NCI-H510A treated with DMSO at 0.1 percent for 48 hours (cell line): Measurements from ENCODE around the gene MSH2.

ENCODE experiments used
- DNase-seq: peaks from one replicate; lab custom pipeline; 2025; lab: John Stamatoyannopoulos, UW

The MSH2 gene

GRCh38 chr2:47508641-47509040 is 105.7 kb downstream of the MSH2 start:
- no peak for DNase-seq

GRCh38 chr2:47509250-47509649 is 106.3 kb downstream of the MSH2 start:
- DNase-seq = no peak

DNA sequence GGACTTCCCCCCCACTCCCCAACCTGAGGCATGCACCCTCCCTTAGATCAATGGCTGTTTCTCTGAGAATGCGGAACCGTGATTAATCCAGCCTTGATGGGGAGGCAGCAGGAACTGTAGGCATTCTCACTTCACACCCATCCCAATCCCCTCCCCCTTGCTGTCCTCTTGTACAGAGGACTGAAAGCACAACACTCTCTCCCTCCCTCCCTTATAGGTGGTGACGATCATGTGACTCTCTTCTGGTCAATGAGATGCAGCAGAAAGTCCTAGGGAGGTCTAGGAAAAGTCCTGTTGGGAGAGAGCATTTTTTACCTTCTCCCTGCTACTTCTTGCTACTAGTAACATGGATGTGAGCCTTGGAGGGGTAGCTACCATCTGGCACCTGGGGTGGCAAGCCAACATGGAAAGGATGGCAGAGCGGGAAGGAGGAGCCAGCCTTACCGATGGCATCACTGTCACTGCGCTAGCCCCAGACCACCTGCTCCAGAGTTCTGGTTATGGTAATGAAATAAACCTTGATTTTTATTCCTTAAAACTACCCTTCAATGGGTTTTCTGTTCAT is 106.9 kb downstream of the MSH2 start:
- no peak for DNase-seq

- DNase-seq = no peak
Measured at GRCh38 chr2:47510745-47511144, 107.8 kb downstream of the MSH2 start.

- peak; percentile 23 for DNase-seq
Measured at GRCh38 chr2:47512581-47513083, 109.7 kb downstream of the MSH2 start.

DNA sequence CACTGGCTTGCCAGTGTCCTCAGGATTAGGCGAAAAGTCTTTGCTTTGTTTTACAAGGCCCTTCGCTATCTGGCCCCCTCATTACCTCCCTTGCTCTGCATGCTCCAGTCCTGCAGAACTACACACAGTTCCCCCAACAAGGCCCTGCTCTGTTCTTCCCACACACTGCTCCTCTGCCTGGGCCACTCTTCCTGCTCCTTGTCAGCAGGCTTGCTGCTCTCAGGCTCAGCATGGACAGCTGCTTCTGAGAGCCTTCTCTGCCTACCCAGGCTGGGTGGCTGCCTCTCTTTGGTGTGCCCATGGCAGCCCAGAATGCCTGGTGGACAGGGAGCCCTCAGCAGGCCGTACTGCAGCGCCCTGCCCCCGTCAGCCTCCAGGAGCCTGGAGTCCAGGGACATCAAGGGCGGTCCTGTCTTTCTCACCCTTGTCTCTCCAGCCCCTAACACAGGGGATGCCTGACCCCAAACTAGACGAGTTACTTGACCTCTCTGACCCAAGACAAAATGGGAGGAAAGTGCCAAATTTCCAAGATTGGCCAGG is 111.1 kb downstream of the MSH2 start:
- DNase-seq = no peak

GRCh38 chr2:47516360-47517104 is 113.6 kb downstream of the MSH2 start:
- DNase-seq = no peak

GRCh38 chr2:47518497-47519146 is 115.7 kb downstream of the MSH2 start:
- no peak for DNase-seq

DNA sequence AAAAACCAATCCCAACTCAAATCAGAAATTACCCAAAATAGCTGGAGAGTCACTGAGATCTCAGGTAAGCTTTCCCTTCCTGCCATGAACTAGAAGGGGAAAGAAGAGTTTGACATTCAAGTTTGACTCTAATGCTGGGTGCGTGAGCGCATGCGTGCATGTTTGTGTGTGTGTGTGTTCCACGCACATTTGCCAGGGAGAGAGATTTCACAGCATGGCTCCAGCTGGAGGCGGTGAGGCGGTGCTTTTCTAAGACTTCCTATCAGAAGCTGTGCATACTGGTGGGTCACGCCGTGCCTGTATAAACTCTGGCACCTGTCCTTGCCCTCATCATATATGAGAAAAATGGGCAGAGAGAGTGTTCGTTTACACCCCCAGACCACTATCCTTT is 116.2 kb downstream of the MSH2 start:
- DNase-seq = no peak

DNA sequence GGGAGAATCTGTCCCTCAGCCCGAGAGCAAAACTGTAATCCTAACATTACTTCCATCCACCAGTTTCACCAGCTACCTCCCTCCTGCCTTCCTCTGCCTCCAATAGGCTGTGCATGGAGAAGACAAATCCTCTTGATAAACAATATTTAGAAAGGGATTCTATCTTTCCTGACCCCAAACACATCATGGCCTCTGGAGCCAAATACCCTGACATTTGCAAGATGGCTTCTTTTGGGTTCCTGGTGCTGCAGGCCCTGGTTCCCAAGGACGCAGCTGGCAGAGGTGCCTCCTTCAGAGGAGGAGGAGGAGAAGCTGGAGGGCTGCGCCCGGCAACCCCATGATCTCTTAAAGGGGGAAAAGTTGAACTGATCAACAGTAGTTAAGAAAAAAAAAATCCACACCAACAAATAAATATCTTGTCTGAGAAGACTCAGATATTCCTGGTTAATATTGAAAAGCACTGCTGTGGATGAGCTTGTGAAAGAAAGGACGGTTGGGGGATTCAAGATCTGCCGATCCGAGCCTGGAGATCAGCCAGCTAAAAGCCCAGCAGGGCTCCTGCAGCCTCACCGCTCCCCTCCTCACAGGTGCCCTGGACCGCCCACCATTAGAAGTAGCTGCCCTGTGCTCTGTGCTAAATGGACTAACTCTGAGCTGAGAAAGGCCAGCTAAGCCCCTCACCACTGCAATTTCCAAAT is 116.8 kb downstream of the MSH2 start:
- no peak for DNase-seq

GRCh38 chr2:47520302-47520630 is 117.3 kb downstream of the MSH2 start:
- peak; percentile 39 for DNase-seq

DNA sequence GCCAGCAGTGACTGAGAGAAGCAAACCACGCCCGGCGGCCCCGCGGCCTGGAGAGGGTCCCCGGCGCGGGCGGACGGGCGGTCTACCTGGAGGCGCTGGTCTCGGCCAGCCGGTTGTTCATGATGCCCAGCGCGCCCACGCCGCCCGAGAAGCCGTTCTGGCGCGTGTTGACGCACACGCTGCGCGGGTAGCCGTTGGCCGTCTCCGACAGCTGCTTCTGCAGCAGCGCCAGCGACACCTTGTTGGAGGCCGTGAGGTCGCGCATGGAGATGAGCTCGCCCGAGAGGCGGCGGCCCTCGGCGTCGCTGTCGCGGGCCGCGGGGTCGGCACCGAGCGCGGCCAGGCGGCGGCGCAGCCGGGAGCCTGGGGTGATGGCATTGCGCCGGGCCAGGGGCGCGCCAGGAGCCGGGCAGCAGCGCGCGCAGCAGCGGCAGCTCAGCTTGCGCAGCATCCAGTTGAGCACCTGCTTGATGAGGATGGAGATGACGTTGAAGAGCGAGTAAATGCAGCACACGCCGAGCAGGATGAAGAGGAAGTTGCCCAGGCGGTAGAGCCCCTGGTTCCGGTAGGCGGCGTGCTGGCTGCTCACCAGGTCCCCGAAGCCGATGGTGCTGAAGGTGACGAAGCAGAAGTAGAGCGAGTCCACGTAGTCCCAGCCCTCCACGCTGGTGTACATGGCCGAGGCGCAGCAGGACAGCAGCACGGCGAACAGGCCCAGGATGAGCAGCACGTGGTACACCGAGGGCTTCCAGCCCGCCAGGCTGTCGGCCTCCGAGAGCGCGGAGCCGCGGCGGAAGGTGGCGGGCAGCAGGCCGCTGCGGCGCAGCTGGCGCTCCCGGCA is 118.1 kb downstream of the MSH2 start:
- DNase-seq = peak; percentile 91

DNA sequence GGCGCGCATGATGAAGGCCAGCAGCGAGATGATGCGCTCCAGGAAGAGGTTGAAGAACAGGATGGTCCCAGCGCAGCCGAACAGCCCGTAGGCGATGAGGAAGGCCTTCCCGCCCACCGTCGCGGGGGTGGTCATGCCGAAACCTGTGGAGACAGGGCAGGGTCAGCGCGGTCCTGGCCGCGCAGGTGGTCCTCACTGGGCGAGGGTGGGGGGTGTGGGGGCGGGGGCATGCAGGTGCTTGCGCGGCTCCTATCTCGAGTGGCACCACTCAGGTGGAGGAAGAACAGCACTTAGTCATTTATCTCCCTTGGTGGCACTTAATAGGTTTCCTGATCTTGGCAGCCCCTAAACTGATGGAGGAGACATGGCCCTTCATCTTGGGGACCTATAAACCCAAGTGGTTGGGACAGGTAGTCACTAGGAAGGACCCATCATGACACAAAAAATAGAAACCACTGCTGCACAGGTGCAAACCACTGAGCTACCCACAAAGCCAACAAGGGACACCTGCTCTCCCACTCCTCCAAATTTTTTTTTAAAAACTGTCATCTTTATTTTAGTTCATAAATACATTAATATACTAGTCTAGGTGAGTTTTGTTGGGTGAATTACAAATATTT is 118.8 kb downstream of the MSH2 start:
- DNase-seq = peak; percentile 36

GRCh38 chr2:47525167-47525566 is 122.2 kb downstream of the MSH2 start:
- DNase-seq = no peak

DNA sequence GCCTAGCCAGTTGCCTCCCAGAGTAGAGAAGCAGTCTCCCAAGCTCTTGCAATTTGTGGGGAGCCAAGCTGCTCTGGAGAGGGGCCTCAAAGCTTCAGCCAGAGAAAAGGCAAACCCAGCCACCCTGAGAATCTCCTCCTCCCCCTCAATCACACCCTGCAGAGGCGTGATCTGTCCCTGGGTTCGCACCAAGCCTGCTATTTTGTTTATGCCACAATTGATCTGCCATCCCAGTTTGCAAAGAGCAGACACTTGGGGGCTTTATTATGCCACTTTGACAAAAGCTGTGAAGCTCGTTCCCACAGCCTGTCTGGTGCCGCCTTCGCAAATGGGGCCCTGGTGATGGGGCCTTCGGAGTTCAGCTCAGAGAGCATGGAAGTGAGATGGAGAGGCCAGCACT is 125.5 kb downstream of the MSH2 start:
- DNase-seq = no peak

DNA sequence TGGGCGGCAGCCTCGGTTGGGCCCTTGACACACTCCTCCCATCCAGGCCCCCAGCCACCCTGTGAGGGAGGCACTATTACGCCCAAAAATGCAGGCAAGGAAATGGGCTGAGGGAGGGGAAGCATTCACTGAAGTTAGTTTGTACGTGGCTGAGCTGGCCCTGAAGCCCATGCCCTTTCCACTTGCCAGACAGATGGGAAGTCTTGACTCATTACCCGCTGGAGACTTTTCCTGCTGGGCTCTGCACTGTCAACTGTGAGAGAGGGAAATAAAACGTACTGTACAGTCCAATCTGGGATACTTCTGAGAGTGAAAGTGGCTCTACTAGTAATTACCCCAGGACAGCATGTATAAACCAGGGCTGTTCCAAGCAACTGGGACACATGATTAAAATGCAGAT is 125.9 kb downstream of the MSH2 start:
- DNase-seq = no peak

- no peak for DNase-seq
Measured at GRCh38 chr2:47530105-47530760, 127.3 kb downstream of the MSH2 start.

- no peak for DNase-seq
Measured at GRCh38 chr2:47531378-47532042, 128.6 kb downstream of the MSH2 start.
